GM10266 (cell line): ENCODE measurements around the gene ZMYND8.
"Not testable (repeated sequence)": the region's sequence is repeated elsewhere in the genome, so short reads cannot be mapped to it uniquely, and the experiment has no call there.

Experiments
- DNase-seq: peaks from one replicate; pipeline ENCODE4 v3.0.0; 2012; ENCODE audit errors: extremely low spot score
- TF ChIP-seq, protein P1 (sequence below): IDR thresholded peaks from 2 replicates; pipeline ENCODE4 v1.5.1; 2012; ENCODE audit warnings: mild to moderate bottlenecking, low read depth; ENCODE audit not compliant: control insufficient read depth, insufficient read depth; ENCODE audit errors: missing control alignments

Gene ZMYND8

DNA sequence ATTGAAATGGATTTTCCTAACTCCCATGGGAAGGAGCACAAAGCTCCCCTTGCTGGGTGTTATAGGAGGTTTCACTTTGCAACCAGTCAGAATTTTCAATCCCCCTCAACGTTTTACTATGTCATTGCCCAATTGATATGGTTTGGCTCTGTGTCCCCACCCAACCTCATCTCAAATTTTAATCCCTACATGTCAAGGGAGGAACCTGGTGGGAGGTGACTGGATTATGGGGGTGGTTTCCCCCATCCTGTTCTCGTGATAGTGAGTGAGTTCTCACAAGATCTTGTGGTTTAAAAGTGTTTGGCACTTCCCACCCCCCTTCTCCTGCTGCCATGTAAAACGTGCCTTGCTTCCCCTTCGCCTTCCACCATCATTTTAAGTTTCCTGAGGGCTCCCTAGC lies 62.9 kb downstream of the ZMYND8 start:
- no peak for DNase-seq
- TF ChIP-seq, protein P1, sequence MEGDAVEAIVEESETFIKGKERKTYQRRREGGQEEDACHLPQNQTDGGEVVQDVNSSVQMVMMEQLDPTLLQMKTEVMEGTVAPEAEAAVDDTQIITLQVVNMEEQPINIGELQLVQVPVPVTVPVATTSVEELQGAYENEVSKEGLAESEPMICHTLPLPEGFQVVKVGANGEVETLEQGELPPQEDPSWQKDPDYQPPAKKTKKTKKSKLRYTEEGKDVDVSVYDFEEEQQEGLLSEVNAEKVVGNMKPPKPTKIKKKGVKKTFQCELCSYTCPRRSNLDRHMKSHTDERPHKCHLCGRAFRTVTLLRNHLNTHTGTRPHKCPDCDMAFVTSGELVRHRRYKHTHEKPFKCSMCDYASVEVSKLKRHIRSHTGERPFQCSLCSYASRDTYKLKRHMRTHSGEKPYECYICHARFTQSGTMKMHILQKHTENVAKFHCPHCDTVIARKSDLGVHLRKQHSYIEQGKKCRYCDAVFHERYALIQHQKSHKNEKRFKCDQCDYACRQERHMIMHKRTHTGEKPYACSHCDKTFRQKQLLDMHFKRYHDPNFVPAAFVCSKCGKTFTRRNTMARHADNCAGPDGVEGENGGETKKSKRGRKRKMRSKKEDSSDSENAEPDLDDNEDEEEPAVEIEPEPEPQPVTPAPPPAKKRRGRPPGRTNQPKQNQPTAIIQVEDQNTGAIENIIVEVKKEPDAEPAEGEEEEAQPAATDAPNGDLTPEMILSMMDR = no peak

DNA sequence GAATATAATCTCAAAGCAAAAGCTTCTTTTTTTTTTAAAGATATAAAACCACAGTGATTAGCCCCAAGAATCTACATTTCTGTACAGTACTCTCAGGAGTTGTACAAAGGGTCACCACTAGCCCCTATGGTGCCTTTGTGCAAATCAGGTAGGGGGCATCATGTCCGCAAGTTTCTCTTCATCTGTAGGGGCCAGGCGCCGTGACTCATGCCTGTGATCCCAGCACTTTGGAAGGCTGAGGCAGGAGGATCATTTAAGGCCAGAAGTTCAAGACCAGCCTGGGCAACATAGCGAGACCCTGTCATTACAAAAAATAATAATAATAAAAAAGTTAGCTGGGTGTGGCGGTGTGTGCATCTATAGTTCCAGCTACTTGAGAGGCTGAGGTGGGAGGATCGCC lies 63.9 kb downstream of the ZMYND8 start:
- TF ChIP-seq, protein P1 = no peak

DNA sequence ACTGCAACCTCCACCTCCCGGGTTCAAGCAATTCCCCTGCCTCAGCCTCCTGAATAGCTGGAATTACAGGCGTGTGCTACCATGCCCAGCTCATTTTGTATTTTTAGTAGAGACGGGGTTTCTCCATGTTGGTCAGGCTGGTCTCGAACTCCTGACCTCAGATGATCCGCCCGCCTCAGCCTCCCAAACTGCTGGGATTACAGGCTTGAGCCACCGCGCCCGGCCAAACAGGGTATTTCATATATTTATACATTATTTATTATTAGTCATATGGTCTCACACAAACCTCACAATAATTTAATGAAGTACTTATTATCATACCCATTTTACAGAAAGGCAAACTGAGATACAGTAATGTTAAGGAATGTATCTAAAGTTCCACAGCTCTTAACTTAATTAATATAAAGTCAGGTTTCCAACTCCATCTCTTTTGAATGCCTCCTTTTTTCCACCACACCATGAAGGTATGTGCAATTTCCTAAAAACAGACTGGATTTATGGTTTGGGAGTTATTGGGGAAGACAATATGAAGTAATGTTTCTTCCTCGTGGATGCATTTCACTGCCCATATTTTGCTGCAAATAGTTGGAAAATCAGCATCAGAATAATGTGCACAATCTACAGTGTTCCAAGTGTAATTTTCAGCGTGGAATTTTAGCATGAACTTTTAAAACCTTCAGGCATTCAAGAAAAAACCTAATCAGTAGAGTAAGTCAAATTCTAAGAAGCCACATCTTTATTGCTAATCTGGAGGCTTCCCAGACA lies 65.7 kb downstream of the ZMYND8 start:
- TF ChIP-seq, protein P1 = no peak
- no peak for DNase-seq

More for the DNA sequence above, 63.9 kb downstream of the ZMYND8 start:
- DNase-seq = no peak

DNA sequence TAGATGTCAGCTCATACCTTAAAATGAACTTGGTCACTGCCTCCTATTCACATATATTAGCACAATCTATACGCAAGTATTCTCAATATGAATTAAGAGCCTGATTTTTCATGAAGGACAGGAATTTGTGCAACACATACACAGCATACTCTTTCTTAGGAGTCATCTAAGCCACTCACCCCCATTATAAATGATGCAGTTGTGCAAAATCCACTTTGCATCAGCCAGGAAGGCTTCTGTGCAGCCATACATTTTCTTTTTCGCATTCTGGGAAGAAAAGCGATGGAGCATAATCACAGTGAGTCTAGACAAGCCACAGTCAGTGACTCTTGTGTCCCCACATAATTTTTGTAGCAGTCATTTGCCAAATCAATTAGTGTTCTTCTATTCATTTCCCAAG lies 66.5 kb downstream of the ZMYND8 start:
- TF ChIP-seq, protein P1 = no peak
- DNase-seq = no peak

DNA sequence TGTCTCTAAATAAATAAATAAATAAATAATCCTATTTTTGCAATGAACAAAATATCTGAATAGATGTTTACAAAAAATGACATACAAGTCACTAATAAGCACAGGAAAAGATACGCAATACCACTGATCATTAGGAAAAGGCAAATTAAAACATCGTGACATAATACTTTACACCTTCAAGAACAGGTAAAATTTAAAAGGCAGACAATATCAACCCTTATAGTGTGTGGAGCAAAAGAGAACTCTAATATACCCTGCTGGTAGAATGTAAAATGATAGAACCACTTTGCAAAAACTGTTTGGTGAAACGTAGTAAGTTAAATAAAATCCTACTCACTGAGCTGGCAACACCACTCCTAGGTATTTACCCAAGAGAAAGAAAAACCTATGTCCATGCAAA lies 67.4 kb downstream of the ZMYND8 start:
- TF ChIP-seq, protein P1 = no peak
- DNase-seq = no peak

DNA sequence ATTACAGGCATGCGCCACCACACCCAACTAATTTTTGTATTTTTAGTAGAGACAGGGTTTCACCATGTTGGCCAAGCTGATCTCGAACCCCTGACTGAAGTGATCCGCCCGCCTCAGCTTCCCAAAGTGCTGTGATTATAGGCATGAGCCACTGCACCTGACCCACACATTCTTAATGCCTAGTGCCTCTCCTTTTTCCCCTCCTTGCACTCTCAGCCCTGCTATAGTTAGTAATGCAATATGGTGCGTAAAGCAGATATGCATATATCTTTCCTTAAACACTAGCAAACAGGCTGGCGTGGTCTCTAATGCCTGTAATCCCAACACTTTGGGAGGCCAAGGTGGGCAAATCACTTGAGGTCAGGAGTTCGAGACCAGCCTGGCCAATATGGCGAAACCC lies 68.0 kb downstream of the ZMYND8 start:
- DNase-seq = not testable (repeated sequence)

DNA sequence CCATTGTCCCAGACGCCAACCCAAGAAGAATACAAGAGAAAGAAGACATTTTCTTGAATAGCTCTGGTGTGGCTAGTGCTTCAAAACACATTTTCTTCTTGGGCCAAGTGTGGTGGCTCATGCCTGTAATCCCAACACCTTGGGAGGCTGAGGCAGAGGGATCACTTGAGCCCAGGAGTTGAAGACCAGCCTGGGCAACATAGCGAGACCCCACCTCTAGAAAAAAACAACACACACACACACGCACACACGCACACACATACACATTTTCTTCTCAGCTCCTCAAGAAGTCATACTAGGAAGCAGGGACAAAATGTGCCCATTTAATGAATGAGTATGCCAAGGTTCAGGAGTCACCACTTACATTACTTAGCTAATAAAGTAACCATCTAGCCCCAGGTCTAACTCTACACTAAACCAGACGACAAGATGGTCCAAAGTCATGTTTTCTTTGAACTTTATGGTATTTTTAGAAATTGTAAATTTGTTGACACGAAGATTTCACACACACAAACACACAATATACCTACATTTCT lies 68.8 kb downstream of the ZMYND8 start:
- TF ChIP-seq, protein P1 = no peak

DNA sequence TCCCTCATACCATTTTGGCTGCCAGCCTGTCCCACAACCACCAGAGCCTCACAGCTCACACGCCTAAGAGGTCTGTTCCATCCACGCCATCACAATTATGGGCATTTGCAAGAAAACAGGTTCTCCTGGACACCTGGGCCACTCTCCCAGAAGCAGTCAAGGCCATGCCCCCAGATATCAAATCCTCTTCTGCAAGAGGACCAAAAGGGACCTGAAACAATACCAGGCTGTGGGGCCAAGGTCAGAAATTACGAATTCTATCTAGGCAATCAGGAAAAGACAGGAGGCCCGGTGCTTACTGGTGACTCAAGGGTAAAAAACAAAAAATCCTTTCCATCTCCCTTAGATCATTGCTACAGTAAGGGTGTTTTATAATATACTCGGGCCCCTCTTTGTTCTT lies 69.8 kb downstream of the ZMYND8 start:
- TF ChIP-seq, protein P1 = no peak
- no peak for DNase-seq

More for the DNA sequence above, 68.8 kb downstream of the ZMYND8 start:
- no peak for DNase-seq
